CD4-positive, alpha-beta T cell treated with Interleukin-17A for 4 hours (primary cell): ENCODE results near the gene AKTIP.
"Not testable (repeated sequence)": the region's sequence is repeated elsewhere in the genome, so short reads cannot be mapped to it uniquely, and the experiment has no call there.

Experiments used
- DNase-seq: peaks from one replicate; pipeline ENCODE4 v3.0.0-alpha.2; 2020; ENCODE audit warnings: mixed read lengths

AKTIP gene

DNA sequence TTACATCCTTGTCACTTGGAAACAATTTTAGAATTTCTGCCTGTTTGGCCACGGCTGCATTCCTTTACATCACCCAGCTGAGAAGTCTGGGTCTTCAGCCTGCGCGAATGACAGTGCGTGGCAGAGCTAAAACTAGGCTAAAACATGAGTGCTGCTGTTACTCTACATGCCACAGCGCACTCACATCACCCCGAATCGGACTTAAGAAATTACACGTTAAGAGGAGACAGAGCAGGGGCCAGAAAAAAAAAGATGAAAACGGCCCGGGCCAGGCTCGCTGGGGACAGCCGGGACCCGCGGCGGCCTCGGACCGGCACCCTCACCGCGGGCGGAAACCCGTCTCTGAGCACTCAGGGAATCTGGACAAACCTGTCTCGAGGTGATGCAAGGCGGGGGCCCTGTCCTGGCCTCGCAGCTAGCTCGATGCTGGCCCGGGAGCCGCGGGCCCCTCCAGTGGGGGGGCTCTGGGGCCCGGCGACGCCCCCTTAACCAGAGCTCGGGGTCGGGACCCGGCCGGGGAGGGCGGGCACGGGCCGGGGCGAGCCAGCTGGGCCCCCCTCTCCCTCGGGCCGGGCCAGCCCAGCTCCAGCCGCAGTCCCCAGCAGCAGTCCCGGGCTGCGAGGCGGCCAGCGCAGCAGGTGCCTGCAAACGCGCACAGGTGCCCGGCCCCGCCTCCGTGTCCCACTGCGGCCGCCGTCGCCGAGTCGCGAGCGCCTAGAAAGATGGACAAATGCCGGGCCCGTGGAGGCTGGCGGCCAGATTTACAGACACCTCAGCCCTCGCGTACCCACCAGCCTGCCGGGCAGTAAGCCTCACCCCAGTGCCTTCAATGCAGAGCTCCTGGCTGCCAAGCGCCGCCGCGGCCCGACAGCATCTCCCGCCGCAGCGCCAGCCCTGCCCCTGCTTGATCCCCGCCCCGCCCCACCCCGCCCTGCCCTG is at the start of gene AKTIP:
Gene AKTIP (minus strand): TSS at position 879 of the 939 bp plus-strand sequence. CDS start 2,950 bp downstream, outside the sequence.
- peak; percentile 51 for DNase-seq

DNA sequence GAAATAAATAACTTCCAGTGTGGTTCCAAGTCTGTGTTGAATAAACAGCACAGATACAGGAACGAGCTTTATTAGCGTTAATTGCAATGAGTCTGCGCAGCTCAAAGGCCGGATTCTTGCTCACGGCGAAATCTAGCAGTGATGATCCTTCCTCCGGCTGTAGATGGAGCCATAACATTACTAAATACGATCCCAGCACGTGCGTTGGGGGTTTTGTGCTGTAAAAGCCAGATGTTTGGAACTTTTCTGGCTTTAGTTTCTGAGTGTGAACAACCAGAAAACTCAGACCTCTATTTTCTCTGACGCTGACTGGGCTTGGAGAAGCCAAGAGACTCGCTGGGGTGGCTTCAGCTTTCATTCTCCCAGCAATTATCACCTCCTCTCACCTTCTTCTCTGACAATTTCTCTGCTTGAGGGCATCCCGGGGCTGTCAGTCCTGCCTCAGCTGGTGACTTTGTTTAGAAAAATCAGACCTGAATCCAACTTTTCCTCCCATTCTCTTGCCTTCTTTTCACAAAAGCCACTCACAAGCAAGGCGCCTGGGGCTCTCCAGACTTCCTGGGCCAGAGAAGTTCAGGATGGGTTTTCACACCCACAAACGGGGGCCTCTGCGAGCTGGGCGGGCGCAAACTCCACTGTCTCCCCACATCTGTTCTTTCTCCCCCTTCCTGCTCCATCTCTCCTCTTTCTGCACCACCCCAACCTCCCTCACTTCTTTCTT is 47.1 kb upstream of the AKTIP start:
- DNase-seq, result peak; percentile 65

DNA sequence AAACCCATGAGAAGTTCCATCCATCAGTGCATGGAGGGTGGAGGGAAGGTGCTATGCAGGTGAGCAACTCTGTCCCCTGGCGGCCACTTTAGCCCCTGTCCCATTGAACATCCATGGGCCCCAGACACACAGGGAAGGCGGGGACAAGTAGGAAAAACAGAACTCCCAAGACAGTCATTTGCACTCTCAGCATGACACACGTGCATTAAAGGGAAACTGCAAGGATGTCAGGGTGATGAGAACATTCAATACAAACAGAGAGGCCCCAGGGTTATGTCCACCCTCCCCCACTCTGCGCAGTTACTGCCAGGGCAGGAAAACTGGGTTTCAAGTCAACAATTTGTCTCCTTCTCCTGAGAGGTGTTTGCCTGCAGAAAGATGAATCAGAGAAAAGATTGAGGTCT is 44.0 kb upstream of the AKTIP start:
- DNase-seq, result no peak

DNA sequence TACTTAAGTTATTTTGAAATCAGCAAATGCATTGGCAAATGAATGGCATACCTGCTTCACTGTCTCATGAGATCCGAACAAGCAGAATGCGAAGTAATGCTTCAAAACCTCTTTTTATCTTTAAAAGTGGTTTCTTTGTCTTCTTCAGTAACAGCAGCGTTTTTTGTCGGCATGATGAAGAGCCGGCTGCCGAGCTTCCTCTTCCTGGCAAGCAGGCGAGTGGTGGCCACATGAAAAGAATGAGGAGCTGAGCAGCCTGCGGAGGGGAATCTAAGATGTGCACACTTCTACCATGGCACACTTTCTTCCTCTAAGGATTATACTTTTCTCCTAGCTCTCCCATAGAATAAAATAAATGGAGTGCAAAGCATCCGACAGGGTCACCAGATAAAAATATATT is 42.4 kb upstream of the AKTIP start:
- DNase-seq, result peak; percentile 73

DNA sequence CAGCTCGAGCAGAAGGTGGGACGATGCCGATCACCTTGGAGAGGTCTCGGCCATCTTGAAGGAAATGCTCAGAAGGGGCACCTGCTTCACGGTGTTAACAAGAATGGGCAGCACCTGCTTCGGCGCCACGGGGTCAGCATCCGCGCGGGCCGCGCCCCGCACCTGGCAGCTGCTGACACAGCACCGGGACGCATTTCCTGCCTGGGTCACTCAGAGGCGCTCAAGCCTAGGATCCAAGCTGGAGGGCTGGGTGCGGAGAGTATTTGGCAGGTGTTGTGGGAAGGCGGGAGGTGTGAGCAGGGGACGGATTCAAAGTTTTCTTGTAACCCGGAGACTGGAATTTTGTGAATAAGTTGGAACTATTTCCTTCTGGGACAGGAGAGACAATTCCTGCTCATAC is 39.3 kb upstream of the AKTIP start:
- no peak for DNase-seq

DNA sequence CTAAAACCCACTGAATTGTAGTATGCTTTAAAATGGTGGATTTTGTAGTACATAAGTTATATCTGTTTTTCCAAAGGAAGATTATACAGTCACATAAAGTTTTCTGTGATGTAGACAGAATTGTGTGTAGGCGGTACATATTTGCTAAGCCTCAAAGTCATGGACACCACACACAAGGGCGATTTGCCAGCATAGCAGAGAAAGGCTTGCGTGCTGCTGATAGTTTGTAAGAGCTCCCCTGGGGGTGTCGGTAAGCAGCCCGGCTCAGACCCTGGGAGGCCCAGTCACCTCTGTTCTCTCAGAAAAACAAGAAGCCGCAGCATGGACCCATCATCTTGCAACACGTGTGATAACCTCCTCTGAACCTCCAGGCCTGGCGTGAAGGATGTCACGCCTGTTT is 38.3 kb upstream of the AKTIP start:
- DNase-seq, result no peak

DNA sequence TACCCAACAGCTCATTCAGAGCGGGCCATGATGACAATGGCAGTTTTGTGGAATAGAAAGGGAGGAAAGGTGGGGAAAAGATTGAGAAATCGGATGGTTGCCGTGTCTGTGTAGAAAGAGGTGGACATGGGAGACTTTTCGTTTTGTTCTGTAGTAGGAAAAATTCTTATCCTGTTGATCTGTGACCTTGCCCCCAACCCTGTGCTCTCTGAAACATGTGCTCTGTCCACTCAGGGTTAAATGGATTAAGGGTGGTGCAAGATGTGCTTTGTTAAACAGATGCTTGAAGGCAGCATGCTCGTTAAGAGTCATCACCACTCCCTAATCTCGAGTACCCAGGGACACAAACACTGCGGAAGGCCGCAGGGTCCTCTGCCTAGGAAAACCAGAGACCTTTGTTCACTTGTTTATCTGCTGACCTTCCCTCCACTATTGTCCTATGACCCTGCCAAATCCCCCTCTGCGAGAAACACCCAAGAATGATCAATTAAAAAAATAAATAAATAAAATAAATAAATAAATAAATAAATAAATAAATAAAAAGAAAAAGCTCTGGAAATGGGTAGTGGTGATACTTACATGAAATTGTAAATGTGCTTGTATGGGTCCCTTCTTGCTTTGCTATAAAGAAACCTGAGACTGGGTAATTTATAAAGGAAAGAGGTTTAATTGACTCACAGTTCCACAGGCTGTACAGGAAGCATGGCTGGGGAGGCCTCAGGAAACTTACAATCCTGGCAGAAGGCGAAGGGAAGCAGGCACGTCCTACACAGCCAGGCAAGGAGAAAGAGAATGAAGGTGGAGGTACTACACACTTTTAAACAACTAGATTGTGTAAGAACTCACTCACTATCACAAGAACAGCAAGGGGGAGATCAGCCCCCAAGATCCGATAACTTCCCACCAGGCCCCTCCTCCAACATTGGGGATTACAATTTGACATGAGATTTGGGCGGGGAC is 37.0 kb upstream of the AKTIP start:
- DNase-seq, result not testable (repeated sequence)

DNA sequence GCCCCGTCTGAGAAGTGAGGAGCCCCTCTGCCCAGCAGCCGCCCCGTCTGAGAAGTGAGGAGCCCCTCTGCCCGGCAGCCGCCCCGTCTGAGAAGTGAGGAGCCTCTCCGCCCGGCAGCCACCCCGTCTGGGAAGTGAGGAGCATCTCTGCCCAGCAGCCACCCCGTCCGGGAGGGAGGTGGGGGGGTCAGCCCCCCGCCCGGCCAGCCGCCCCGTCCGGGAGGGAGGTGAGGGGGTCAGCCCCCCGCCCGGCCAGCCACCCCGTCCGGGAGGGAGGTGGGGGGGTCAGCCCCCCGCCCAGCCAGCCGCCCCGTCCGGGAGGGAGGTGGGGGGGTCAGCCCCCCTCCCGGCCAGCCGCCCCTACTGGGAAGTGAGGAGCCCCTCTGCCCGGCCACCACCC is 36.3 kb upstream of the AKTIP start:
- not testable (repeated sequence) for DNase-seq

DNA sequence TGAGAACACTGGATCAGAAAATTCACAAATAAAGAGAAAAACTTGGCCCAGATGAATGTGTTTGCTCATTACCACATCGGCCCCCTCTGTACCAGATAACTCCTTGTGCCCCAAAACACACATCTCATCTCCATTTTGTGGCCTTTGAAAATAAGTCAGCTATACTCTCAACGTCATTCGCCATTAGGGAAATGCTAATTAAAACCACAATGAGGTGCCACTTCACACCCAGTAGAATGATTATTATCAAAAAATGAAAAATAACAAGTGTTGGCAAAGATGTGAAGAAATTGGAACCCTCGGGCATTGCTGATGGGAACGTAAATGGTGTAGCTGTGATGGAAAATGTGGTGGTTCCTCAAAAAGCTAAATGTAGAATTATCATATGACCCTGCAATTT is 34.6 kb upstream of the AKTIP start:
- no peak for DNase-seq

DNA sequence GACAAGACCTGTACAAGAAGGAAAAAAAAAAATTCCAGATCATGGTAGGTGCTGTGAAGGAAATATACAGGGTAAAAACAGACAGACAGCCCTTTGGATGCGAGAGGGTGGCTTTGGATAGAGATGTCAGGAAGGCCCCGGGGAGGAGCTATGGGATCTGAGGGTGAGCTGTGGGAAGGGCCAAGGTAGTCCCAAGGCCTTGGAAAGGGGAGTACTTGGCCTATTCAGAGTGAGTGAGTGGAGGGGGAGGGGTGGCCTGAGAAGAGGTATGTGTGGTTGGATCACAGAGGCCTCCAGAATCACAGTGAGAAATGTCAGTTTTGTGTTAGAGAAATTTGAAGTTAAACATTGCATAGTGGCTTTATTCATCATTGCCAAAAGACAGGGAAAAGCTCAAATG is 31.2 kb upstream of the AKTIP start:
- no peak for DNase-seq

DNA sequence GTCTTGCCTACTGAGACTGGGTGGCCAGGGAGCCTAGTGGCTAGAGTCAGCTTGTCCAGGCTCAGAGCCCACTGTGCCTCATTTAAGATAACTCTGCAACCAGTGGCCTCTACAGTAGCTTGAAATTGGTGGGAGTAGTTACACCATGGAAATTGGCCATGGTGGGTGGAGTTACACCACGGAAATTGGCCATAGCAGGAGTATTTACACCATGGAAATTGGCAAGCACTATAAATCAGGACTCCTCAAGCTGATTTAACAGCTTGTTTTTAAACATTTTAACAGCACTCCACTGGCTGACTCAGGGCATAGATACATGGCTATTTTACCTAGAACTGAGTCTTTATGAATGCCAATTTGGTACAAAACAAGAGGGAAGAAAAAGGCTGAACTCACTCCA is 27.7 kb upstream of the AKTIP start:
- no peak for DNase-seq

DNA sequence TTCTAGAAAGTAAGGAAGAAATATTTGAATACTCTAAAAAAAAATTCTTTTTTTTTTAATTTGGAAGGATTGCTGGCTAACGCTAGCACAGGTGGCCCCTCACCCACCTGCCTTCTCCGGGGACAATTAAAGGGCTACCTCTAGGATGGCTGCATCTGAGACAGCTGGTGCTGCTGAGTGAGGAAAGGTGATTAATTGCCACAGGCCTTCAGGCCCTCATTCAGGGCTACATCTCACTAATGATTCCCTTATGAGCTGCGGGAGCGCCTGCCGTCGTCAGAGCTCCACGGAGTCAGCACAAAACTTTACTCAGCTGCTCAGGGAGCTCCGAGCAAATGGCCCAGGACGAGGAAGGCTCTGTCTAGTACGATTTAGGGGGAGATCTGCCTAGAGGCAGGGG is 27.0 kb upstream of the AKTIP start:
- no peak for DNase-seq

DNA sequence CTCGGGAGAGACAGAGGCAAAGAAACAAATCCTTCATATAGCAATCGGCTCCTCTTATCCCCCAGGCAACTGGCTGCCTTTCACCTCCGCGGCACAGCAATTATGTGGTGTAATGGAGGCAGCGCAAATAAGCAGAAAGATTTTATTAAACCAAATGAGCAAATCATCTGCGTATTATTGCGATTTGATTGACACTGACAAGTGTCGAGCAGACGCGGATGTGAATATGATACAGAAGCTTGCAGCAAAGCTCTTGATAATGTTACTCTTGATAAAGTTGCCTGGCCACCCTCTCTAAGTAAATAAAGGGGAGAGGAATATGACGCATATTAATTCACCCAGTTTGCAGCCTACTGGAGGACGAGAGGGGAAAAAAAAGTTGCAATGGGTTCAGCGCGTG is 26.5 kb upstream of the AKTIP start:
- no peak for DNase-seq

DNA sequence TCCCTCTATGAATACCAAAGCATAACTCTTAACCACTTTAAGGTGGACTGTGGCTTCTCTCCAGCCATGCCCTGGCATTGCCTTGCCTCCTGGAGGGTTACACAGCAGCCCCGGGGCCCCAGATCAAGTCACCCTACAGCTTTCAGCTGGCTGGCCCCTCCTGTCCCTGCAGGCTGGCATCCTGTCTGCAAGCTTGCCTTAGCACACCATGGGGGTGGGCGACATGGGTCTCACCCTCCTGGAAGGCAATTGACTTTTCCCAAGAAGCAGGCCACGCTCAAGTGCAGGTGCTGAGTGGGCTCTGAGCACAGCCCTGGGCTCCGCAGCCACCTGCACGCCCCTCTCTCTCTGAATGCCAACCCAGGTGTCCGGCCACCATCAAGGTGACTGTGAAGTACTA is 25.8 kb upstream of the AKTIP start:
- DNase-seq, result no peak

DNA sequence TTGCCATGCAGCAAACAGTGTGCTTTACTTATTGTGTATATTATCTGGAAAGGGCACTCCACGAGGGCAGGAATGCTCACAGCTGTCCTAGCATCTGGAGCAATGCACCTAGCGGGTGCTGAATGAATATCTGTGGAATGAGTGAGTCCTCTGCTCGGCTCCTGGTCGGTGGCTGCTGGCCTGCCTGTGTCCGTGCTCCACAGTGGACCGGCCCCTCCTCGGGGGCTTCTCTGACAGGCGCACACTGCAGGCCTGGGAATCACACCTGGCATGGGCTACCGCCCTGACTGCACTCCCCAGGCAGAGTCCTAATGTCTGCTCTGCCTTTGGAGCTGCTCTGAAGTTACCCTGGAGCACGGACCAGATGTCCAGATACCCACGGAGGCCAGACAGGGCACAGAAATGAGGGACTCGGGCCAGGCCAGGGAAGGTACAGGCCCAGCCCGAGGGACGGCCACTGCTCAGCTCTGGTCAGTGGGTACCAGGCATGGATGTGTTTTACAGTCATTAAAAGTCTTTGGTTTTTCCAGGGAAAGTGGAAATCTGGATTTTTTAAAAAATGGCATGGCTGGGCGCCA is 21.1 kb upstream of the AKTIP start:
- no peak for DNase-seq

DNA sequence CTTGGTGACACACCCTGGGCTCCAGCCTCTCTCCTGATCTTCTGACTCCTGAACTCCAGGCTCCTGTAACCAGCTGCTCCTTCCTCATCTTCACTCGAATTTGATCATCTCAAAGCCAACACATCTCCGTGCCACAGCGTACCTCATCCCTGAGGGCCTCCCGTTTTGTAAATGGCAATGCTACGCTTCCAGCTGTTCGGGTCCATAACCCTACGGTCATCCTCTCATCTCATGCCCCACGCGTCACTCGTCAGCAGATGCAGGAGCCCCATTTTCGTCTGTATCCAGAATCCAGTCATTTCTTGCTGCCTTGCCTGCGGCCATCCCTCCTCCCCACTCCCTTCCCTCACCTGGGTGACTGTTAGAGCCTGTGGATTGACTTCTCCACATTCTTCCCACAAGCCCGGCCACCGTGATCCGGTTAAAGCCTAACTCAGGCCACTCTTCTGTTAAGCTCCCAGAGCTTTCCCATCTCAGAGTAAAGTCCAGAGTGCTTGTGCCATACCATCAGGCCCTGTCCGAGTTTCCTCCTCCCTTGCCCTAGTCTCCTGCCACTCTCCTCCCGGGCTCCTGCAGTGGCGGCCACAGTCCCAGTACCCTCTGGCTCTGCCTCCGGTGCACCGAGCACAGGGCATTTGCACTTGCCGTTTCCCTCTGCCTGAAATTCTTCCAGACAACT is 20.3 kb upstream of the AKTIP start:
- no peak for DNase-seq

DNA sequence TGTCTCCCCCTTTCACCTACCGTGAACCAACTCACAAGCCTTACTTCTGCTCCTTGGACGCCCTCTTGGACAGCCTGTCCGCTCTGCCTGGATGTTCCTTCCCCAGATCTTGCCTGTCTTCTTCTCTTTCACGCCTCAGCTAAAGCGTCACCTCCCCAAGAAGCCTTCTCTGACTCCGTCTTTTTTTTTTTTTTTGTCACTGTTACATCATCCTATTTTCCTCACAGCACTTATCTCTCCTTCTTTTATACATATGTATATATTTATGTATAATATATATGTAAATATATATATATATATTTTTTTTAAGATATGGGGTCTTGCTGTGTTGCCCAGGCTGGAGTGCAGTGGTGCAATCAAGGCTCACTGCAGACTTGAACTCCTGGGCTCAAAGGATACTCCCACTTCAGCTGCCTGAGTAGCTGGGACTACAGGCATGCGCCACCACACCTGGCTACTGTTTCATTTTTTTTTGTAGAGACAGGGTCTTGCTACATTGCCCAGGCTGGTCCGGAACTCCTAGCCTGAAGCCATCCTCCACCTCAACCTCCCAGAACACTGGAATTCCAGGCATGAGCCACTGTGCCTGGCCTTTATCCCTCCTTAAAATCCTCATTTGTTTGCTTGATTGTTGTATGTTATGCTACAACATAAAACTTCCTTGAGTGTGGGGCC is 16.5 kb upstream of the AKTIP start:
- DNase-seq, result no peak

DNA sequence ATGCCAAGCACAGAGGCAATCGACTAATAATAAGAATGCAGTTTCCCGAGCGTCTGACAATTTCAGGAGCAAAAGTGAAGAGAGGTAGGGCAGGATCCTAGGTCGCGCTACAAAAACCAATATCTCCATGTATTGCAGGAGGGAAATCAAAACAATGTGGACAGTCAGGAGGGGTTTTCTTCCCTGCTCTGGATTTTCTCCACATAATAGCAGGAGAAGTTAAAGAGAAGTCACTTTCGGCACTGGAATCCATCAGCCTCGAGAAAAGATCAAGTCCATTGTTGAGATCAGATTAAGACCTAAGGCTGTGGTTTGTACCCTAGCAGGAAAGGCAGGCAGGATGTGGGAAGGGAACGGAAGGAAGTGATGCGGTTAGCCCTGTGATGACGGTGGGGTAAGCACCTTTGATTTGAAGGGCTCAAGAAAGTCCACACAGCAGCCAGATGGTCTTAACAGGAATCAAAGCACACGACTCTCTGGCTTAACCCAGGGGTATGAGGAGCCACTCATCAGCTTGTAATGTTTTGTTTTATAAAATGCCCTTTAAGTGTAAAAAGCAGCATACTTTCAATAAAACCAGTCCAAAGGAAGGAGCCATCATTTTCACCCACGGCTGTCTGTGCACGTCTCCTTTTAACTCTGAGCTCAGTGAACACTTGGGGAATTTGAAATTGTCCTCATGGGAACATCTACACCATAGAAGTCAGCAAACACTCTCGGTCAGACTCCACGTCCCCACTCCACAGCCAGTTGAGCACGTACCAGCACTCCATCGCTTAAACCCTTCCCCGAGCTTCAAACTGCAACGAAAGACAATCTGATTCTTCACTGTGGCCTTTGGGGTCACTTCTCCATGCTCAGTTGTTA is 15.8 kb upstream of the AKTIP start:
- peak; percentile 71 for DNase-seq

DNA sequence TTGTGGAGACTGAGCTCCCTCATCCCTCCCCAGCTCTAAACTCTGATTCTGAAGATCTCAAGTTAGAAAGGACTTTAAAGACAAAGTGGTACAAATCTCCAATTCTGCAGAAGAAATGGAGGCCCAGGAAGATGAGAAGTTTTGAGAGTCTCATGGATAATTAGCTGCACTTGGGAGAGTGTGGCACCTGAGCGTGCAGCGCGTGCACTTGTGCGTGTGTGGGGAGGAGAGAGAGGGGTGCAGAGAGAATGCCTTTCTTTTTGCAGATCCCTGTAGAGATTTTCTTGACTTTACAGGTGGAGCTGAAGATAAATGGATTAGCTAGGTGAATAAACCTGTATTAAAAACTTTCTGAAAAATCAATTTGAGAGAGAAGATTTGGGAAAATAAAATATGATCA is 14.8 kb upstream of the AKTIP start:
- DNase-seq, result no peak

DNA sequence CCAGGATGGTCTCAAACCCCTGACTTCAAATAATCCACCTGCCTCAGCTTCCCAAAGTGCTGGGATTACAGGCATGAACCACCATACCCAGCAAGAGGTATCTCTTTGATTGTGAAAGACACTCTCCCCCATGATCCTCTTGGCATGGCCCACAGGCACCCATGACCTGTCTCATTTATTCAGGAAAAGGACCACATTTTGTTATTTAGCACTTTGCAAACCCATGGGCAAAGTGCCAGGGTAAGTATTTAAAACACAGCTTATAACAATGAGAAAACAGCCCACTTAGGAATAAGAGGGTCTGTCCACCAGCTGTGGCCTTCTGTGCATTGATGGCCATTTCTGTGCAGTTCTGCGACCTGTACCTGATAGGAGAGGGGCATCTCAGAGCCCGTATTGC is 12.8 kb upstream of the AKTIP start:
- DNase-seq, result no peak
